ENCODE results near the gene GPR161.

GRCh38 chr1:168141871-168142385 is 5.2 kb upstream of the GPR161 start:
- TF ChIP-seq CTCF (IDR thresholded peaks at IDR 0.05): no peak
- no peak for TF ChIP-seq POLR2A (IDR thresholded peaks at IDR 0.05)
- TF ChIP-seq EP300 (IDR thresholded peaks at IDR 0.05): no peak
